ENCODE results near the gene OPHN1. TPM values are rescaled to one million over a fixed set of nuclear protein-coding genes. Genes with fewer than 3 reads are reported as not detected.

Gene OPHN1
- total RNA-seq, 1 donor from 2014 or later, result 3.7 TPM

DNA sequence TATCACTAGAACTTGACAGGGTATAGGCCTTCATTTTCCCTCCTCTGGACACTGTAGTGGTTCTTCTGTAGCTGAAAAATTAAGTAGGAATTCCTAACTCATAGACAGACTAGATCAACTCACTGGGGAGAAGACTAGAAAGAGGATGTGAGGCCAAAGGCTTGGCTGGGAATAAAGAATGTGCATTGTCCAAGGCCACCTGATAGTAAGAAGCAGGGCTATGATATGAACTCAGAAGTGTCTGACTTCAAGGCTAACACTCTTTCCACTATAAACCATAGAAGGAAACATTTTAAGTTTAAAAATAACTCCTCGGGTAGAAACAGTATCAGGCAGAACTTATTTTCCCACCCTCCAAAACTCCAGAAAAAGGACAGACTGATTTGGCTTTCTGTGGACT, 346.6 kb downstream of the OPHN1 start:
- Histone ChIP-seq H2AFZ (ENCODE audit: low read depth, low read length) (no peak overlapping the region), H3K36me3 (ENCODE audit: insufficient read depth, low read length) (no peaks in the 10 kb centered on the region), H4K20me1 (ENCODE audit: insufficient read depth, low read length) (no peaks in the 10 kb centered on the region), H3K9ac (ENCODE audit: low read length) (no peak overlapping the region), H3K4me3 (ENCODE audit: insufficient read depth, low read depth, low read length) (no peak overlapping the region), H3K27me3 (ENCODE audit: insufficient read depth, low read length) (no peaks in the 10 kb centered on the region), H3K4me2 (ENCODE audit: low read length) (no peak overlapping the region), H3K9me3 (ENCODE audit: insufficient read depth, low read depth, low read length) (no peaks in the 10 kb centered on the region), H3K27ac (ENCODE audit: low read depth, low read length) (no peak overlapping the region), H3K79me2 (ENCODE audit: insufficient read depth, low read length) (no peaks in the 10 kb centered on the region), H3K4me1 (ENCODE audit: insufficient read depth, low read length) (no peaks in the 10 kb centered on the region)
- Mint-ChIP-seq H3K27ac (ENCODE audit: unreplicated experiment) (no peak overlapping the region), H3K27me3 (ENCODE audit: low read depth, unreplicated experiment) (no peaks in the 10 kb centered on the region), H3K36me3 (ENCODE audit: low read depth, unreplicated experiment) (no peaks in the 10 kb centered on the region), H3K9me3 (ENCODE audit: unreplicated experiment) (no peaks in the 10 kb centered on the region), H3K4me1 (ENCODE audit: low read depth, unreplicated experiment) (no peaks in the 10 kb centered on the region), H3K4me3 (ENCODE audit: unreplicated experiment) (no peak overlapping the region)
- DNase-seq (ENCODE audit: low read depth) (no peak), FAIRE-seq (peak; percentile 52)
- TF ChIP-seq, protein P1, sequence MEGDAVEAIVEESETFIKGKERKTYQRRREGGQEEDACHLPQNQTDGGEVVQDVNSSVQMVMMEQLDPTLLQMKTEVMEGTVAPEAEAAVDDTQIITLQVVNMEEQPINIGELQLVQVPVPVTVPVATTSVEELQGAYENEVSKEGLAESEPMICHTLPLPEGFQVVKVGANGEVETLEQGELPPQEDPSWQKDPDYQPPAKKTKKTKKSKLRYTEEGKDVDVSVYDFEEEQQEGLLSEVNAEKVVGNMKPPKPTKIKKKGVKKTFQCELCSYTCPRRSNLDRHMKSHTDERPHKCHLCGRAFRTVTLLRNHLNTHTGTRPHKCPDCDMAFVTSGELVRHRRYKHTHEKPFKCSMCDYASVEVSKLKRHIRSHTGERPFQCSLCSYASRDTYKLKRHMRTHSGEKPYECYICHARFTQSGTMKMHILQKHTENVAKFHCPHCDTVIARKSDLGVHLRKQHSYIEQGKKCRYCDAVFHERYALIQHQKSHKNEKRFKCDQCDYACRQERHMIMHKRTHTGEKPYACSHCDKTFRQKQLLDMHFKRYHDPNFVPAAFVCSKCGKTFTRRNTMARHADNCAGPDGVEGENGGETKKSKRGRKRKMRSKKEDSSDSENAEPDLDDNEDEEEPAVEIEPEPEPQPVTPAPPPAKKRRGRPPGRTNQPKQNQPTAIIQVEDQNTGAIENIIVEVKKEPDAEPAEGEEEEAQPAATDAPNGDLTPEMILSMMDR (IDR thresholded peaks at IDR 0.05; ENCODE audit: insufficient read depth, low read depth, low read length), result no peak
- no peak for TF ChIP-seq EZH2 (IDR thresholded peaks at IDR 0.05; ENCODE audit: insufficient read depth, low read length)

DNA sequence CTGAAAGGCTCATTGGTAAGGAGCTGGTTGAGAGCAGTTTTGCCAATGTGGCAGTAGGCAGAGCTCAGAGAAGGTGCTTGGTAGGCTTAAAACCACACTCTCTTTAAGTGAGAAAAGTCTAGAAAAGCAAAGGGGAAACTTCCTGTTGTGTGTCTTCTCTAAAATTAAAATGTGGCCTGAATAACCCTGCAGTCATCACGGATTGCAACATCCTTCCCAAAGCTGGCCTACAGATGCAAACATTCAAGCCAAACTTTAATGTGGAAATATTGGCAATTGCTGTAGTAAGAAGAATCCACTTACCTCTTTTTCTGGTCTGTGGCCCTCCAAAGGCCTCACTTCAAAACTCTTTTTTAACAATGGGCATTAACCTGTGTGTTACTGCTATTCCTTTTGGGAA, 348.5 kb downstream of the OPHN1 start:
- H3K79me2 ChIP-seq (ENCODE audit: insufficient read depth, low read length), result no peaks in the 10 kb centered on the region
- H3K36me3 Mint-ChIP-seq (ENCODE audit: low read depth, unreplicated experiment), result peaks cover under 1% of the 10 kb centered on the region
- DNase-seq (ENCODE audit: low read depth) (peak; percentile 38), FAIRE-seq (peak; percentile 23)
- H3K4me1 ChIP-seq (ENCODE audit: insufficient read depth, low read length), result no peaks in the 10 kb centered on the region
- no peaks in the 10 kb centered on the region for H3K9me3 Mint-ChIP-seq (ENCODE audit: unreplicated experiment)
- TF ChIP-seq, protein P1 (IDR thresholded peaks at IDR 0.05; ENCODE audit: insufficient read depth, low read depth, low read length), result no peak
- TF ChIP-seq EZH2 (IDR thresholded peaks at IDR 0.05; ENCODE audit: insufficient read depth, low read length), result no peak
- H3K27ac Mint-ChIP-seq (ENCODE audit: unreplicated experiment), result no peak overlapping the region
- H3K4me3 Mint-ChIP-seq (ENCODE audit: unreplicated experiment), result no peak overlapping the region
- no peak overlapping the region for H3K4me2 ChIP-seq (ENCODE audit: low read length)
- H3K9ac ChIP-seq (ENCODE audit: low read length), result no peak overlapping the region
- no peaks in the 10 kb centered on the region for H3K9me3 ChIP-seq (ENCODE audit: insufficient read depth, low read depth, low read length)
- H2AFZ ChIP-seq (ENCODE audit: low read depth, low read length), result no peak overlapping the region
- H3K27me3 Mint-ChIP-seq (ENCODE audit: low read depth, unreplicated experiment), result no peaks in the 10 kb centered on the region
- no peak overlapping the region for H3K4me3 ChIP-seq (ENCODE audit: insufficient read depth, low read depth, low read length)
- no peaks in the 10 kb centered on the region for H3K27me3 ChIP-seq (ENCODE audit: insufficient read depth, low read length)
- no peak overlapping the region for H3K27ac ChIP-seq (ENCODE audit: low read depth, low read length)
- H4K20me1 ChIP-seq (ENCODE audit: insufficient read depth, low read length), result no peaks in the 10 kb centered on the region
- no peaks in the 10 kb centered on the region for H3K36me3 ChIP-seq (ENCODE audit: insufficient read depth, low read length)
- H3K4me1 Mint-ChIP-seq (ENCODE audit: low read depth, unreplicated experiment), result no peaks in the 10 kb centered on the region

GRCh38 chrX:68083510-68083909, 349.8 kb downstream of the OPHN1 start:
- Mint-ChIP-seq H3K4me3 (ENCODE audit: unreplicated experiment) (no peak overlapping the region), H3K4me1 (ENCODE audit: low read depth, unreplicated experiment) (no peaks in the 10 kb centered on the region), H3K27ac (ENCODE audit: unreplicated experiment) (no peak overlapping the region), H3K9me3 (ENCODE audit: unreplicated experiment) (peaks cover 3% of the 10 kb centered on the region), H3K36me3 (ENCODE audit: low read depth, unreplicated experiment) (peaks cover 2% of the 10 kb centered on the region), H3K27me3 (ENCODE audit: low read depth, unreplicated experiment) (no peaks in the 10 kb centered on the region)
- Histone ChIP-seq H4K20me1 (ENCODE audit: insufficient read depth, low read length) (no peaks in the 10 kb centered on the region), H3K4me3 (ENCODE audit: insufficient read depth, low read depth, low read length) (no peak overlapping the region), H3K4me2 (ENCODE audit: low read length) (no peak overlapping the region), H3K4me1 (ENCODE audit: insufficient read depth, low read length) (no peaks in the 10 kb centered on the region), H3K27ac (ENCODE audit: low read depth, low read length) (no peak overlapping the region), H3K27me3 (ENCODE audit: insufficient read depth, low read length) (no peaks in the 10 kb centered on the region), H3K9ac (ENCODE audit: low read length) (no peak overlapping the region), H2AFZ (ENCODE audit: low read depth, low read length) (no peak overlapping the region), H3K36me3 (ENCODE audit: insufficient read depth, low read length) (no peaks in the 10 kb centered on the region), H3K9me3 (ENCODE audit: insufficient read depth, low read depth, low read length) (no peaks in the 10 kb centered on the region), H3K79me2 (ENCODE audit: insufficient read depth, low read length) (no peaks in the 10 kb centered on the region)
- TF ChIP-seq EZH2 (IDR thresholded peaks at IDR 0.05; ENCODE audit: insufficient read depth, low read length), result no peak
- TF ChIP-seq, protein P1 (IDR thresholded peaks at IDR 0.05; ENCODE audit: insufficient read depth, low read depth, low read length), result no peak
- FAIRE-seq, result peak; percentile 73
- peak; percentile 65 for DNase-seq (ENCODE audit: low read depth)
